ENCODE measurements around the gene SH3RF2. TPM values are rescaled to one million over a fixed set of nuclear protein-coding genes. Genes with fewer than 3 reads are reported as not detected.

Gene SH3RF2
- total RNA-seq, 2 donors from 2014 or later, result 41.2 to 272 TPM

DNA sequence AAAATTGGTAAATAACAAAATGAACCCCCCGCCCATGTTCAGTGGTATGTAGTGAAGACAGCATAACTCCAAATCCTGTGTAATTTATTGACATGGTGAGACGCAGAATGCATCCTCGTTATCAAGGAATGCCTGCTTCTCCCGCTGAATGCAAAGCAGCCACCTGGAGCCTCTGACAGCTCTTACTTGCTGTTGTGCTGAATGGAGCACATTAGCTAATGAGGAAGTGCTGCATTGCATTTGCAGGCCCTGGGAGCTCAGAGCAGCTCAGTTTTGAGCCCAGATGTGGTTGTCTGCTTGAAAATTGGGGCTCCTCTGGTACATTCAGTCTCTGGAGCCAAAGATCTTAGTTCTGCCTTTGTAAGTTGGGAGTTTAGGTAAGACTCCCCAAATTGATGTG is 140.1 kb downstream of the SH3RF2 start:
- DNase-seq (ENCODE audit: low spot score), result no peak
- TF ChIP-seq, protein P1, sequence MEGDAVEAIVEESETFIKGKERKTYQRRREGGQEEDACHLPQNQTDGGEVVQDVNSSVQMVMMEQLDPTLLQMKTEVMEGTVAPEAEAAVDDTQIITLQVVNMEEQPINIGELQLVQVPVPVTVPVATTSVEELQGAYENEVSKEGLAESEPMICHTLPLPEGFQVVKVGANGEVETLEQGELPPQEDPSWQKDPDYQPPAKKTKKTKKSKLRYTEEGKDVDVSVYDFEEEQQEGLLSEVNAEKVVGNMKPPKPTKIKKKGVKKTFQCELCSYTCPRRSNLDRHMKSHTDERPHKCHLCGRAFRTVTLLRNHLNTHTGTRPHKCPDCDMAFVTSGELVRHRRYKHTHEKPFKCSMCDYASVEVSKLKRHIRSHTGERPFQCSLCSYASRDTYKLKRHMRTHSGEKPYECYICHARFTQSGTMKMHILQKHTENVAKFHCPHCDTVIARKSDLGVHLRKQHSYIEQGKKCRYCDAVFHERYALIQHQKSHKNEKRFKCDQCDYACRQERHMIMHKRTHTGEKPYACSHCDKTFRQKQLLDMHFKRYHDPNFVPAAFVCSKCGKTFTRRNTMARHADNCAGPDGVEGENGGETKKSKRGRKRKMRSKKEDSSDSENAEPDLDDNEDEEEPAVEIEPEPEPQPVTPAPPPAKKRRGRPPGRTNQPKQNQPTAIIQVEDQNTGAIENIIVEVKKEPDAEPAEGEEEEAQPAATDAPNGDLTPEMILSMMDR (IDR thresholded peaks at IDR 0.05), result no peak
- H3K36me3 ChIP-seq, result no peaks in the 10 kb centered on the region
- H3K9me3 ChIP-seq, result no peaks in the 10 kb centered on the region
- no peak overlapping the region for H3K4me3 ChIP-seq
- H3K27ac ChIP-seq, result peak overlapping the region in 1 of 2 donors; percentile 63
- H3K27me3 ChIP-seq, result no peaks in the 10 kb centered on the region
- peaks cover 0 to 42% of the 10 kb centered on the region in 2 donors for H3K4me1 ChIP-seq

GRCh38 chr5:146078566-146078965 is 142.2 kb downstream of the SH3RF2 start:
- no peak overlapping the region for H3K4me3 ChIP-seq
- H3K9me3 ChIP-seq, result no peaks in the 10 kb centered on the region
- H3K36me3 ChIP-seq, result no peaks in the 10 kb centered on the region
- TF ChIP-seq, protein P1 (IDR thresholded peaks at IDR 0.05), result no peak
- H3K4me1 ChIP-seq, result peaks cover 0 to 27% of the 10 kb centered on the region in 2 donors
- DNase-seq (ENCODE audit: low spot score), result no peak
- H3K27me3 ChIP-seq, result no peaks in the 10 kb centered on the region
- H3K27ac ChIP-seq, result no peak overlapping the region

DNA sequence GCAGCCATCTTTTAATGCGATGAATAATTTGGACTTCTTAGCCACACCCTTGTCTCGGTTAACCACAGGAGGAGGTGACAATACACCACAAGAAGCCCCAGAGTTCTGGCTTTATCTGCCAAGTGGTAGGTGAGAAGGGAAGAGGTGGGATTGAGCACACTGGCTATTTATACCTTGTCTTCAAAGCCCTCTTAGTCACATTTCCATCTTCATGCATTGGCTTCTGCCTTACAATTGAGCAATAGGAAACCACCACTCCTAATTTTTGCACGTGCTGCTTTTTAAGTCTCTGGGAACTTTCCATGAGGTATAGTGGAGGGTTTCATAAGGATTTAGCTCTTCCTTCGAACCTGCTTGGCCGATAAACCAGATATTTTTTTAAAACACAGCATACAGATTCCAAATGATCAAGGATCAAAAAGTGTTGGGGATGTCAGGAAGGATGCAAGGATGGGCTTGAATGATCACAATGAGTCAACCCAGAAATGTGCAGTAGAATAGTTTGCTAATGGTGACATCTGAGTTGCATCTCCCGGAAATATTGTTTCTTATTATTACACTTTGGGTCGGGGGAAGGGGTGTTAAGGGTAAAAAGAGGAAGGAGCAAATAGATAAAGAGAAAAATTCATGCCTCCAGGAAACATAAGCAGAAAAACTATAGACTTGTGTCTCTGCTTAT is 143.5 kb downstream of the SH3RF2 start:
- TF ChIP-seq, protein P1 (IDR thresholded peaks at IDR 0.05), result no peak
- Histone ChIP-seq H3K36me3 (no peaks in the 10 kb centered on the region), H3K9me3 (no peaks in the 10 kb centered on the region)

DNA sequence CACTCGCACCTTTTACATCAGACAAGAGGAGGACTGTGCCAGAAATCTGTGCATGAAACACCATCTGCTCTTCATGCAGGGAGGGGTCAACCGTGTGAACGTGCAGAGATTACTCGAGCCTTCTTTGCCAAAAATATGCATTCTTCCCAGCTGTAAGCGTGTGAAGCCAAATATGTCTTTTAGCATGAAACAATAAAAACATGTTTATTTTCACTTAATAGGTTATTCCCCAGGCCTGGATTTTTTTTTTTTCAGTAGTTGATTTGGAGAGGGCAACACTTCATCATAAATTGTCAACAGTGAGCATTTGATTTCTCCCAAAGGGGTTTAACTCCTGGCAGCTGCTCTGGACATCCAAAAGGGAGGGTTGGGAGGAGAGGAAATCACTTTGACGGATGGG is 145.2 kb downstream of the SH3RF2 start:
- Histone ChIP-seq H3K4me3 (no peak overlapping the region), H3K27me3 (no peaks in the 10 kb centered on the region), H3K4me1 (peaks cover 0 to 18% of the 10 kb centered on the region in 2 donors), H3K36me3 (no peaks in the 10 kb centered on the region), H3K9me3 (no peaks in the 10 kb centered on the region), H3K27ac (no peak overlapping the region)
- DNase-seq (ENCODE audit: low spot score), result peak; percentile 4
- TF ChIP-seq, protein P1 (IDR thresholded peaks at IDR 0.05), result no peak

More for the DNA sequence above, 143.5 kb downstream of the SH3RF2 start:
- no peak overlapping the region for H3K27ac ChIP-seq
- DNase-seq (ENCODE audit: low spot score), result peak; percentile 7
- H3K4me3 ChIP-seq, result no peak overlapping the region
- H3K4me1 ChIP-seq, result peaks cover 0 to 26% of the 10 kb centered on the region in 2 donors
- H3K27me3 ChIP-seq, result no peaks in the 10 kb centered on the region

DNA sequence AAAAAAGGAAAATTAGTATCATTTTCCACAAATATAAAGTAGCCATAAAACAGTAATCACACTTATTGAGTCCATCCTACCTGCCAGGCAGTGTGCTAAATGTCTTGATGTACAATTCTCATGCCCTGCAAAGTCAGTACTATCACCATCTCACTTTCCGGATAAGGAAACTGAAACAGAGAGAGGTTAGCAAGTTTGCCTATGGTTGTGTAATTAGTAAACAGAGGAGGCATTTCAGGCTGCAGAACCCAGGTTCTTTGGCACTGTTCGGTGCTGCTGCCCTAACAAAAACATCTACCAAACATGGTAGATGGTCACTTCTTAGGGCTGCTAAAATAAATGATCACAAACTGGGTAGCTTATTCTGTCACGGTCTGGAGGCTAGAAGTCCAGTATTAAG is 146.4 kb downstream of the SH3RF2 start:
- H3K27ac ChIP-seq, result no peak overlapping the region
- H3K9me3 ChIP-seq, result no peaks in the 10 kb centered on the region
- no peak for DNase-seq (ENCODE audit: low spot score)
- TF ChIP-seq, protein P1 (IDR thresholded peaks at IDR 0.05), result no peak
- no peak overlapping the region for H3K4me3 ChIP-seq
- no peaks in the 10 kb centered on the region for H3K36me3 ChIP-seq
- H3K4me1 ChIP-seq, result peaks cover 0 to 18% of the 10 kb centered on the region in 2 donors
- no peaks in the 10 kb centered on the region for H3K27me3 ChIP-seq

GRCh38 chr5:146084376-146084775 is 148.0 kb downstream of the SH3RF2 start:
- no peaks in the 10 kb centered on the region for H3K9me3 ChIP-seq
- H3K27ac ChIP-seq, result no peak overlapping the region
- peaks cover 0 to 17% of the 10 kb centered on the region in 2 donors for H3K4me1 ChIP-seq
- TF ChIP-seq, protein P1 (IDR thresholded peaks at IDR 0.05), result no peak
- peak; percentile 5 for DNase-seq (ENCODE audit: low spot score)
- H3K36me3 ChIP-seq, result no peaks in the 10 kb centered on the region
- H3K4me3 ChIP-seq, result no peak overlapping the region
- H3K27me3 ChIP-seq, result no peaks in the 10 kb centered on the region

All from right atrium auricular region (tissue), 2 donors.